GM21515 (cell line): ENCODE data around the gene TMC5.
"Not testable (repeated sequence)": the region's sequence is repeated elsewhere in the genome, so short reads cannot be mapped to it uniquely, and the experiment has no call there.

Experiments used
- ATAC-seq: cut with Tn5 transposase; IDR thresholded peaks from one replicate; pipeline ENCODE4 v1.9.1; 2021; ENCODE audit not compliant: unreplicated experiment

The TMC5 gene

GRCh38 chr16:19417640-19418039 is at the start of gene TMC5:
TMC5 (plus strand) TSS chr16:19417883; CDS start chr16:19440039, 22,156 bp downstream.
- ATAC-seq: no peak

GRCh38 chr16:19372541-19372940 is 45.1 kb upstream of the TMC5 start:
- ATAC-seq: not testable (repeated sequence)

GRCh38 chr16:19374402-19374801 is 43.3 kb upstream of the TMC5 start:
- ATAC-seq: no peak

GRCh38 chr16:19375561-19376158 is 42.0 kb upstream of the TMC5 start:
- no peak for ATAC-seq

GRCh38 chr16:19377864-19378263 is 39.8 kb upstream of the TMC5 start:
- no peak for ATAC-seq

- no peak for ATAC-seq
Measured at GRCh38 chr16:19378511-19378910, 39.2 kb upstream of the TMC5 start.

- ATAC-seq: no peak
Measured at GRCh38 chr16:19379838-19380237, 37.8 kb upstream of the TMC5 start.

- ATAC-seq: no peak
Measured at GRCh38 chr16:19380328-19380727, 37.4 kb upstream of the TMC5 start.

- no peak for ATAC-seq
Measured at GRCh38 chr16:19382084-19382801, 35.4 kb upstream of the TMC5 start.

- ATAC-seq: no peak
Measured at GRCh38 chr16:19382887-19383816, 34.5 kb upstream of the TMC5 start.

GRCh38 chr16:19384656-19385055 is 33.0 kb upstream of the TMC5 start:
- ATAC-seq: no peak

GRCh38 chr16:19386525-19386924 is 31.2 kb upstream of the TMC5 start:
- no peak for ATAC-seq

- ATAC-seq: no peak
Measured at GRCh38 chr16:19389246-19389645, 28.4 kb upstream of the TMC5 start.

- not testable (repeated sequence) for ATAC-seq
Measured at GRCh38 chr16:19391185-19391776, 26.4 kb upstream of the TMC5 start.

GRCh38 chr16:19392352-19392751 is 25.3 kb upstream of the TMC5 start:
- ATAC-seq: no peak

GRCh38 chr16:19393226-19394111 is 24.2 kb upstream of the TMC5 start:
- no peak for ATAC-seq

- not testable (repeated sequence) for ATAC-seq
Measured at GRCh38 chr16:19395646-19396267, 21.9 kb upstream of the TMC5 start.

GRCh38 chr16:19396555-19397011 is 21.1 kb upstream of the TMC5 start:
- no peak for ATAC-seq

- ATAC-seq: not testable (repeated sequence)
Measured at GRCh38 chr16:19397373-19397772, 20.3 kb upstream of the TMC5 start.

- no peak for ATAC-seq
Measured at GRCh38 chr16:19400711-19401110, 17.0 kb upstream of the TMC5 start.
